NCI-H2196 treated with DMSO at 0.1 percent for 48 hours (cell line): Measurements from ENCODE around the gene MTG1.
"Not testable (repeated sequence)": the region's sequence is repeated elsewhere in the genome, so short reads cannot be mapped to it uniquely, and the experiment has no call there.

Experiments used
- DNase-seq: peaks from one replicate; lab custom pipeline; 2025; ENCODE audit not compliant: unreplicated experiment; lab: John Stamatoyannopoulos, UW

The MTG1 gene

DNA sequence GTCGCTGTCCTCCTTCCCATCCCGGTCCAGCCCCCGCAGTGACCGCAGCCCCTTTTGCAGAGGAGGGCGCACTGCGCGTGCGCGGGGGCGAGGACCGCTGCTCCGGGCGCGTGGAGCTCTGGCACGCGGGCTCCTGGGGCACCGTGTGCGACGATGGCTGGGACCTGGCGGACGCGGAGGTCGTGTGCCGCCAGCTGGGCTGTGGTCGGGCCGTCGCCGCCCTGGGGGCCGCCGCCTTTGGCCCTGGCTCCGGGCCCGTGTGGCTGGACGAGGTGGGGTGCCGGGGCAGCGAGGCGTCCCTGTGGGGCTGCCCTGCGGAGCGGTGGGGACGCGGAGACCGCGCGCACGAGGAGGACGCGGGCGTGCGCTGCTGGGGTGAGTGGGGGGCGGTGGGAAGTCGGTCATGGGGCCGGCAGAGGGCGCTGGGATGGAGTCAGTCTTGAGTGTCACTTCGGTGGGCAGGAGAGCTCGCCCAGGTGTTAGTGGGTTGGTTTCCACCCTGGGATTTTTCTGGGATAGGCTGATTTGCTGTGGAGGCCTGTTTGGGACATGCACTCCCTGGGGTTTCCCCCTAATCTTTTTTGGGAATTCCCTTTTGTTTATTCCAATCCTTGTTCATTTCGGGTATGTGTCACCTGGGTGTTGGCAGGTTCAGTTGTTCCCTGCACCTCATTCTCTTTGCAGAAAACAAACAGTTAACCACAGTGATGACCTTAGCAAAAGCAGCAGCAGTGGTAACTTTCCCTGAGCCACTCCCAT is 71.4 kb downstream of the MTG1 start:
- no peak for DNase-seq

DNA sequence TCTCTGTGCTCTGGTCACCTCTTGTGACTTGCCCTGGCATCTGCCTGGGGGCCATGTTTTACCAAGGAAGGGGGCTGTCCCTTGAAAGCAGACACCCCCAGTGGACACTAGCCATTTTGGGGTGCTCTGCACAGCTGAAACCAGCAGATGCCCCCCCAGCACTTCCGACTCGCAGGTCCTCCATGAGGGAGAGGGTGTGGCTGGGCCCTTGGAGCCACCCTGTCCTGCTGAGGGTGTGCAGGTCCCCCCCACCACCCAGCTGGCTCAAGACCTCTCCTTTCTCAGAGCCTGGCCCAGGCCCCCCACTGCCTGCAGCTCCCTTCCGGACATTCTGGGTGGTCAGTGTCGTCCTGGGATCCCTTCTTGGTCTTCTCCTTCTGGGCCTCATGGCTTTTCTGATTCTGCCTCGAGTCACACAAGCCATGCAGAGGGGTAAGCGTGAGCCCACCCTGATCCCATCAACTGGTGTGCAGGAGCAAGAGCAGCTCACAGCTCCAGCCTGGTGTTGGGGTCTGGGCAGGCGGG is 72.1 kb downstream of the MTG1 start:
- DNase-seq, result no peak

DNA sequence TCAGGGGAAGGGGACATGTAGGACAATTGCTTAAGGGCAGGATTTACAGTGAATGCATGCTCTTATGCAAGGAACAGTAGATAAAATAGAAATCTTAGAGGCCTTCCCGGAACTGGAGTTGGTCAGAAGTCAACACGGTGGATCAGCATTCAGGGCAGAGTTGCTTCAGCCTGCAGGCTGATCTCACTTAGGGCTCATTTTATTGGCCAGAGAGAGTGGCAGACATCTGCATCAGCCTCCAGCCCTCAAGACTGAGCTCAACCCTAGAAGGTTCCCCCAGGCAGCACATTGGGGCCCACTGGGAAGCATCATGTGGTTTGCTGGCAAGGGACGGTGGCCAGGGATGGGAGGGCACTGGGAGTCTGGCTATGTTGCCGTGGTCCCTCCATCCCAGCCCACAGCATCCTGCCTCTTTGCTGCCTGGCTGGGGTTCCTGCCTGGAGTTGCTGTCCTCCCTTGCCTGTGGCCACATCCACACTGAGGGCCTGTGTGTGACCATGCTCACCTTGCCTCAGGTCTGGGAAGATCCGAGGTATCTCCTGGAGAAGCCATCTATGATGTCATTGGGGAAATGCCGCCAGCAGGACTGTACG is 72.8 kb downstream of the MTG1 start:
- no peak for DNase-seq

DNA sequence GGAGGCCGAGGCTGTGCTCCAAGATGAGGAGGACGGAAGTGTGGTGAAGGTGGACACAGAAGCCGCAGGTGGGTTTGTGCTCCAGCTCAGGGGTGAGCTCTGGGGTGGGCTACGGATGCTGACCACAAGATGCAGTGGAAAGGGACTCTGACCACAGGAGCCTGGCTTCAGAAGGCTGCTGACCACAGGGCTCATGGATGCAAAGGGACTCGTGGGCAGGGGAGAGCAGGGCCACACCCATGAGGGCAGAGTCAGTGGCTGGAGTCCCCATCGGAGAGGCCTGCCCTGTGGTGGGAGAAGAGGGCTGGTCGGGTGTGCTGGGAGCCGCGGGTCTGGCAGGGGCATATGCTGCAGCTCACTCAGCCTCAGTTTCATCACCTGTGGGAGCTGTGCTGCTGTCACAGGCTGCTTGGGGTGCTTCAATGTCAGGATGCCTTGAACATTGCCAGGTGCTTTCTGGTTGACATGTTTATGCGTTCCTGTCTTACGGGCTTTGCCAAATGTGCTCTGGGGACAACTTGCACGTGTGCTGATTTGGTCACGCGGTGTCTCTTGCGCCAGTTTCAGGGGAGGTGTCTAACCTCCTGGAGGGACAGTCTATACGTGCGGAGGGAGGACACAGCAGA is 73.4 kb downstream of the MTG1 start:
- no peak for DNase-seq

DNA sequence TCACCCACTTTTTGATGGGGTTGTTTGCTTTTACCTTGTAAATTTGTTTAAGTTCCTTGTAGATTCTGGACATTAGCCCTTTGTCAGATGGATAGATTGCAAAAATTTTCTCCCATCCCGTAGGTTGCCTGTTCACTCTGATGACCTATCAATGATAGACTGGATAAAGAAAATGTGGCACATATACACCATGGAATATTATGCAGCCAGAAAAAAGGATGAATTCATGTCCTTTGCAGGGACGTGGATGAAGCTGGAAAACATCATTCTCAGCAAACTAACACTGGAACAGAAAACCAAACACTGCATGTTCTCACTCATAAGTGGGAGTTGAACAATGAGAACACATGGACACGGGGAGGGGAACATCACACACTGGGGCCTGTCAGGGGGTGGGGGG is 75.2 kb downstream of the MTG1 start:
- not testable (repeated sequence) for DNase-seq

DNA sequence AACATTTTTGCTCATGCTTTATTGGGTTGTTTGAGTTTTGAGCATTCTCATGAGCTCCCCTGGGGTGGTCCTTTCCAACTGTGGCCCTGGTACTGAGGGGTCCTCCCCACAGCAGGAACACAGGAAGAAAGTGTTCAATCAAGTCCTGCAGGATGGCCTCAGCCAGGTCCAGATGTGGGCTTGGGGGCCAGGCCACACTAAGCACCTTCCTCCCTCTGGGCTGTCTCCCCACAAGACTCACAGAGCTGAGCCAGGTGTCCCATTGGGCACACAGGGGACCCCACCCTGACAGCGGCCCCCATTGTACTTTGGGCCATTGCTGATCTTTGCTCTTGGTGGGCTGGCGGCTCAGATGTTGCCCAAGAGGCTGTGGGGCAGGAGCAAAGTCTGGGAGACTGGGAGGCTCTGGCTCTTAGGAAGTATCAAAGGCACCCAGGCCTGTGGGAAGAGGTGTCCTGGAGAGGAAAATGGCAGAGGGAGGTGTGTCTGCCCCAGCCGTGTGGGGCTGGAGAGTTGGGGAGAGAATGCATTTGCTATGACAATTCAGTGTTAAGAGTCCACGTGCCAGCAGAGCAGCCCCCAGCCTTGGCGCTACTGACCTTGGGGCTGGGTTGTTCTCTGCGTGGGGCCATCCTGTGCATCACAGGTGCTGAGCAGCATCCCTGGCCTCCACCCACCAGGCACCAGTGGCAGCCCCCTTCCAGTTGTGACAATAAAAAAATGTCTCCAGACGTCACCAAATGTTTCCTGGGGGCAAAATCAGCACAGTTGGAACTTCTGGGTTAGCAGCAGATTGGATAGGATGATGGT is 77.5 kb downstream of the MTG1 start:
- DNase-seq, result no peak
